ENCODE data around the gene SLC25A42.

DNA sequence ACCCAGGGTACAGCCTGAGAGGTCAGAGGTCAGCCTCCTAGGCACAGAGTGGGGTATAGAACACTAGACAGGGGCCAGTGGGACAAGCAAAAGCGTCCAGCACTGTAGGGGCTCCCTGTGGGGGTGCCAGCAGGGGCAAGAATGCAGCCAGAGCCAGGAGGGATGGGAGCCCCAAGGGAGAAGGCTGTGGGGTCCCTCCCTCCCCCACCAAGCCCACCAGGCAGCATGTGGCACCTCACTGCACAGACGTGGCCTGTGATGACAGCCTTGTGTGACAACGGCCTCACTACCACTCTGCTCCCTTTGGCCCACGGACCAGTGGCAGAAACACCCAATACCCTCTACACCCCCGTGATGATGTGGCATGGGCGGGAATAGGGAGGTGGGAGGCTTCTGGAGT, 20.3 kb upstream of the SLC25A42 start:
- TF ChIP-seq, protein P1, sequence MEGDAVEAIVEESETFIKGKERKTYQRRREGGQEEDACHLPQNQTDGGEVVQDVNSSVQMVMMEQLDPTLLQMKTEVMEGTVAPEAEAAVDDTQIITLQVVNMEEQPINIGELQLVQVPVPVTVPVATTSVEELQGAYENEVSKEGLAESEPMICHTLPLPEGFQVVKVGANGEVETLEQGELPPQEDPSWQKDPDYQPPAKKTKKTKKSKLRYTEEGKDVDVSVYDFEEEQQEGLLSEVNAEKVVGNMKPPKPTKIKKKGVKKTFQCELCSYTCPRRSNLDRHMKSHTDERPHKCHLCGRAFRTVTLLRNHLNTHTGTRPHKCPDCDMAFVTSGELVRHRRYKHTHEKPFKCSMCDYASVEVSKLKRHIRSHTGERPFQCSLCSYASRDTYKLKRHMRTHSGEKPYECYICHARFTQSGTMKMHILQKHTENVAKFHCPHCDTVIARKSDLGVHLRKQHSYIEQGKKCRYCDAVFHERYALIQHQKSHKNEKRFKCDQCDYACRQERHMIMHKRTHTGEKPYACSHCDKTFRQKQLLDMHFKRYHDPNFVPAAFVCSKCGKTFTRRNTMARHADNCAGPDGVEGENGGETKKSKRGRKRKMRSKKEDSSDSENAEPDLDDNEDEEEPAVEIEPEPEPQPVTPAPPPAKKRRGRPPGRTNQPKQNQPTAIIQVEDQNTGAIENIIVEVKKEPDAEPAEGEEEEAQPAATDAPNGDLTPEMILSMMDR (IDR thresholded peaks at IDR 0.05; ENCODE audit: low read length): no peak
- TF ChIP-seq EZH2 (optimal IDR thresholded peaks at IDR 0.05; ENCODE audit: low read depth, low read length) (no peak), EZH2phosphoT487 (IDR thresholded peaks at IDR 0.05; ENCODE audit: low read length) (no peak)
